Panc1 (cell line): ENCODE data around the gene LSG1. TPM values are rescaled to one million over a fixed set of nuclear protein-coding genes. Genes with fewer than 3 reads are reported as not detected.

ENCODE experiments used
- ATAC-seq: fragments of 200-7000 bp; cut with Tn5 transposase; 2 replicates; pipeline ENCODE4 v1.9.1; 2020; ENCODE audit warnings: mild to moderate bottlenecking, moderate library complexity
- BruUV-seq: library from RNA; stranded (reverse); fragments of 400-500 nt; replicated peaks from 2 replicates; lab custom pipeline; 2021; lab: Mats Ljungman, UMichigan
- CTCF ChIA-PET: fragments of 300-600 bp; sonication (Branson Sonifier 250); formaldehyde crosslinking; loops from one replicate; lab custom pipeline; 2022; ENCODE audit warnings: antibody characterized with exemption; lab: Charles Lee
- POLR2A ChIA-PET: fragments of 300-600 bp; sonication (Branson Sonifier 250); formaldehyde crosslinking; loops from one replicate; lab custom pipeline; 2022; ENCODE audit warnings: antibody characterized with exemption; lab: Charles Lee
- DNase-seq: peaks from one replicate; pipeline ENCODE4 v3.0.0-alpha.2; 2010; ENCODE audit warnings: low read depth, low spot score
- H3K27ac ChIP-seq: 2 replicates; pipeline ENCODE4 v1.5.1; 2011; ENCODE audit warnings: mild to moderate bottlenecking, low read length, inconsistent platforms
- H3K27me3 ChIP-seq: fragments of 200-500 bp; sonication (Bioruptor generic); 2 replicates; pipeline ENCODE4 v1.6.0; 2014; ENCODE audit warnings: low read length, inconsistent platforms; ENCODE audit not compliant: control insufficient read depth, insufficient read depth
- H3K36me3 ChIP-seq: fragments of 200-500 bp; sonication (Bioruptor generic); 2 replicates; pipeline ENCODE4 v1.5.1; 2014; ENCODE audit warnings: inconsistent platforms, mild to moderate bottlenecking, low read length, moderate library complexity; ENCODE audit not compliant: control insufficient read depth, insufficient read depth
- H3K4me1 ChIP-seq: 2 replicates; pipeline ENCODE4 v1.5.1; 2011; ENCODE audit warnings: inconsistent platforms, mild to moderate bottlenecking, low read length, moderate library complexity; ENCODE audit not compliant: control insufficient read depth, insufficient read depth
- H3K4me3 ChIP-seq, 2 experiments: 2 replicates each; pipeline ENCODE4 v1.5.1; 2011 to 2012; ENCODE audit warnings: low read depth in 2 of 2, low read length in 2 of 2, mild to moderate bottlenecking in 2 of 2, inconsistent platforms in 1 of 2, moderate library complexity in 1 of 2
- H3K9me3 ChIP-seq: fragments of 200-500 bp; sonication (Bioruptor generic); 2 replicates; pipeline ENCODE4 v1.5.1; 2014; ENCODE audit warnings: low read depth, mild to moderate bottlenecking, inconsistent platforms, low read length, moderate library complexity; ENCODE audit not compliant: control insufficient read depth, insufficient read depth
- POLR2AphosphoS5 ChIP-seq: IDR thresholded peaks from 2 replicates; pipeline ENCODE4 v1.6.1; 2012; ENCODE audit warnings: mild to moderate bottlenecking, low read depth, low read length, moderate library complexity
- SIN3A ChIP-seq: IDR thresholded peaks from 2 replicates; pipeline ENCODE4 v1.6.1; 2012; ENCODE audit warnings: low read depth, mild to moderate bottlenecking, low read length, moderate library complexity, borderline replicate concordance; ENCODE audit not compliant: insufficient read depth
- TCF7L2 ChIP-seq: IDR thresholded peaks from 2 replicates; pipeline ENCODE4 v1.6.1; 2011; ENCODE audit warnings: mild to moderate bottlenecking, low read depth, low read length, inconsistent platforms
- in situ Hi-C: cut with HindIII; loops from 2 replicates; pipeline ENCODE4 v1.10.0; 2016; ENCODE audit warnings: low sequenced_read_pairs, low pct_unique_long_range_greater_than_20kb
- intact Hi-C: fragments of 100-400 bp; cut with micrococcal nuclease; formaldehyde crosslinking; loops from one replicate; pipeline ENCODE4 v1.10.0; 2022; ENCODE audit not compliant: unreplicated experiment
- total RNA-seq: library from RNA; stranded (reverse); gene quantifications from one replicate; pipeline ENCODE4 v1.2.1, GENCODE V29; 2021; ENCODE audit not compliant: unreplicated experiment
- TF ChIP-seq, protein P1 (sequence below), 2 experiments: IDR thresholded peaks; 2 replicates each; pipeline ENCODE4 v1.6.1; 2011 to 2012; ENCODE audit warnings: low read depth in 2 of 2, control low read depth in 1 of 2, low read length in 1 of 2, mild to moderate bottlenecking in 1 of 2, moderate library complexity in 1 of 2; ENCODE audit not compliant: insufficient read depth in 1 of 2
- TF ChIP-seq, protein P2 (sequence below): fragments of 450-650 bp; IDR thresholded peaks from 2 replicates; pipeline ENCODE4 v1.5.1; 2017; ENCODE audit warnings: mild to moderate bottlenecking

The LSG1 gene
- total RNA-seq, 1 experiment from 2014 or later: 72.9 TPM

GRCh38 chr3:194714564-194714963 is 42.6 kb upstream of the LSG1 start:
- CTCF ChIA-PET: no interaction called here

DNA sequence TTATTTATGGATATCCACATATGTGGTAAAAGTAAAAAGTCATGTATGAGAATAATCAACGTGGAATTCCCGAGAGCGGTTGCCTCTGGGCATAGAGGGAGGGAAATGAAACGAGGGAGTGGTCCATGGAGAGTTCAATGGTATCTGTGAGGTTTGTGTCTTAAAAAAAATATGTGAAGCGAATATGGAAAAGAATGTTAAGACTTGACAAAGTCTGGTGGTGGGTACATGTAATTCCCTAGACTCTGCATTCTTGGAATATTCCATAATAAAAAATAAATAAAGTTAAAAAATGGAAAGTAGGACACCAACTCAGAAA is 42.1 kb upstream of the LSG1 start:
- DNase-seq (no peak), ATAC-seq (no peak)
- Histone ChIP-seq H3K4me1 (0 out of 2 replicates have a peak, but pooled peaks cover 3% of the 10 kb centered on the region), H3K27ac (no peak overlapping the region), H3K36me3 (no peaks in the 10 kb centered on the region), H3K4me3 (no peak overlapping the region), H3K27me3 (no peaks in the 10 kb centered on the region), H3K9me3 (no peaks in the 10 kb centered on the region; the same call in 1 of the 2 replicates)
- BruUV-seq: no TSS peak
- TF ChIP-seq SIN3A (no peak), TCF7L2 (no peak), POLR2AphosphoS5 (no peak)
- TF ChIP-seq, protein P1, sequence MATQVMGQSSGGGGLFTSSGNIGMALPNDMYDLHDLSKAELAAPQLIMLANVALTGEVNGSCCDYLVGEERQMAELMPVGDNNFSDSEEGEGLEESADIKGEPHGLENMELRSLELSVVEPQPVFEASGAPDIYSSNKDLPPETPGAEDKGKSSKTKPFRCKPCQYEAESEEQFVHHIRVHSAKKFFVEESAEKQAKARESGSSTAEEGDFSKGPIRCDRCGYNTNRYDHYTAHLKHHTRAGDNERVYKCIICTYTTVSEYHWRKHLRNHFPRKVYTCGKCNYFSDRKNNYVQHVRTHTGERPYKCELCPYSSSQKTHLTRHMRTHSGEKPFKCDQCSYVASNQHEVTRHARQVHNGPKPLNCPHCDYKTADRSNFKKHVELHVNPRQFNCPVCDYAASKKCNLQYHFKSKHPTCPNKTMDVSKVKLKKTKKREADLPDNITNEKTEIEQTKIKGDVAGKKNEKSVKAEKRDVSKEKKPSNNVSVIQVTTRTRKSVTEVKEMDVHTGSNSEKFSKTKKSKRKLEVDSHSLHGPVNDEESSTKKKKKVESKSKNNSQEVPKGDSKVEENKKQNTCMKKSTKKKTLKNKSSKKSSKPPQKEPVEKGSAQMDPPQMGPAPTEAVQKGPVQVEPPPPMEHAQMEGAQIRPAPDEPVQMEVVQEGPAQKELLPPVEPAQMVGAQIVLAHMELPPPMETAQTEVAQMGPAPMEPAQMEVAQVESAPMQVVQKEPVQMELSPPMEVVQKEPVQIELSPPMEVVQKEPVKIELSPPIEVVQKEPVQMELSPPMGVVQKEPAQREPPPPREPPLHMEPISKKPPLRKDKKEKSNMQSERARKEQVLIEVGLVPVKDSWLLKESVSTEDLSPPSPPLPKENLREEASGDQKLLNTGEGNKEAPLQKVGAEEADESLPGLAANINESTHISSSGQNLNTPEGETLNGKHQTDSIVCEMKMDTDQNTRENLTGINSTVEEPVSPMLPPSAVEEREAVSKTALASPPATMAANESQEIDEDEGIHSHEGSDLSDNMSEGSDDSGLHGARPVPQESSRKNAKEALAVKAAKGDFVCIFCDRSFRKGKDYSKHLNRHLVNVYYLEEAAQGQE (IDR thresholded peaks at IDR 0.05; ENCODE audit: insufficient read depth in 1 of 2, low read depth in 2 of 2, low read length in 1 of 2): no peak
- TF ChIP-seq, protein P2, sequence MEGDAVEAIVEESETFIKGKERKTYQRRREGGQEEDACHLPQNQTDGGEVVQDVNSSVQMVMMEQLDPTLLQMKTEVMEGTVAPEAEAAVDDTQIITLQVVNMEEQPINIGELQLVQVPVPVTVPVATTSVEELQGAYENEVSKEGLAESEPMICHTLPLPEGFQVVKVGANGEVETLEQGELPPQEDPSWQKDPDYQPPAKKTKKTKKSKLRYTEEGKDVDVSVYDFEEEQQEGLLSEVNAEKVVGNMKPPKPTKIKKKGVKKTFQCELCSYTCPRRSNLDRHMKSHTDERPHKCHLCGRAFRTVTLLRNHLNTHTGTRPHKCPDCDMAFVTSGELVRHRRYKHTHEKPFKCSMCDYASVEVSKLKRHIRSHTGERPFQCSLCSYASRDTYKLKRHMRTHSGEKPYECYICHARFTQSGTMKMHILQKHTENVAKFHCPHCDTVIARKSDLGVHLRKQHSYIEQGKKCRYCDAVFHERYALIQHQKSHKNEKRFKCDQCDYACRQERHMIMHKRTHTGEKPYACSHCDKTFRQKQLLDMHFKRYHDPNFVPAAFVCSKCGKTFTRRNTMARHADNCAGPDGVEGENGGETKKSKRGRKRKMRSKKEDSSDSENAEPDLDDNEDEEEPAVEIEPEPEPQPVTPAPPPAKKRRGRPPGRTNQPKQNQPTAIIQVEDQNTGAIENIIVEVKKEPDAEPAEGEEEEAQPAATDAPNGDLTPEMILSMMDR: no peak
- in situ Hi-C loops: no loop called here
- intact Hi-C loops: no loop called here
- POLR2A ChIA-PET: no interaction called here
- CTCF ChIA-PET: no interaction called here

More at GRCh38 chr3:194714564-194714963, 42.6 kb upstream of the LSG1 start:
- intact Hi-C loops: no loop called here
- Histone ChIP-seq H3K36me3 (no peaks in the 10 kb centered on the region), H3K9me3 (no peaks in the 10 kb centered on the region; the same call in 1 of the 2 replicates), H3K27ac (no peak overlapping the region), H3K4me1 (0 out of 2 replicates have a peak, but pooled peaks cover 3% of the 10 kb centered on the region), H3K4me3 (no peak overlapping the region), H3K27me3 (no peaks in the 10 kb centered on the region)
- no TSS peak for BruUV-seq
- DNase-seq: no peak
- no peak for TF ChIP-seq TCF7L2
- no peak for TF ChIP-seq POLR2AphosphoS5
- TF ChIP-seq, protein P1 (IDR thresholded peaks at IDR 0.05; ENCODE audit: insufficient read depth in 1 of 2, low read depth in 2 of 2, low read length in 1 of 2): no peak
- TF ChIP-seq, protein P2: no peak
- TF ChIP-seq SIN3A: no peak
- in situ Hi-C loops: no loop called here
- POLR2A ChIA-PET: no interaction called here
- ATAC-seq: peak; percentile 44; the same call in 1 of the 2 replicates
